Body of pancreas (tissue), 4 donors: ENCODE measurements around the gene MAN2A1. TPM values are rescaled to one million over a fixed set of nuclear protein-coding genes. Genes with fewer than 3 reads are reported as not detected.
A peak's percentile ranks its signal among the peaks of the same experiment; 100 is the strongest.

ENCODE experiments used
- ATAC-seq: fragments of 150-250 bp; one replicate; pipeline ENCODE4 v1.9.1; 2016
- DNase-seq, 4 donors: peaks; one replicate each; pipeline ENCODE4 v3.0.0-alpha.2; 2019
- H3K27ac ChIP-seq, 4 donors: fragments of 200-600 bp; sonication (generic); 1 replicate in 3 of 4; 2 replicates in 1 of 4; pipeline versions ENCODE4 v1.5.1 to v1.6.1; 2016 to 2019; ENCODE audit warnings: mild to moderate bottlenecking in 1 of 4, mixed read lengths in 1 of 4, moderate library complexity in 1 of 4
- H3K27me3 ChIP-seq, 2 donors: fragments of 200-600 bp; sonication (generic); one replicate each; pipeline ENCODE4 v1.6.0; 2016; ENCODE audit warnings: mild to moderate bottlenecking in 1 of 2
- H3K36me3 ChIP-seq, 2 donors: fragments of 200-600 bp; sonication (generic); replicated peaks in 1 of 2; 2 replicates each; pipeline ENCODE4 v1.5.1; 2016; ENCODE audit warnings: low read depth in 2 of 2; ENCODE audit not compliant: insufficient read depth in 1 of 2
- H3K4me1 ChIP-seq: fragments of 200-600 bp; sonication (generic); one replicate; pipeline ENCODE4 v1.6.0; 2016
- H3K4me3 ChIP-seq, 2 donors: fragments of 200-600 bp; sonication (generic); 1 replicate in 1 of 2; 2 replicates in 1 of 2; pipeline ENCODE4 v1.5.1; 2016 to 2019
- H3K9me3 ChIP-seq, 3 donors: fragments of 200-600 bp; sonication (generic); 1 replicate in 2 of 3; 2 replicates in 1 of 3; pipeline ENCODE4 v1.5.1; 2016
- POLR2A ChIP-seq, 3 donors: fragments of 450-650 bp; IDR thresholded peaks; one replicate each; pipeline ENCODE4 v1.6.1; 2016; ENCODE audit warnings: antibody characterized with exemption in 3 of 3, mild to moderate bottlenecking in 2 of 3
- WGBS, 2 donors: methylation state at CpG; one replicate each; pipeline ENCODE4 v1.1.5; 2017; 5-methylcytosine and 5-hydroxymethylcytosine counted together
- intact Hi-C: fragments of 100-400 bp; cut with DNase I; formaldehyde crosslinking; loops from one replicate; pipeline ENCODE4 v1.15.1; 2023
- total RNA-seq, 2 donors: library from RNA; depleted of rRNA; stranded (reverse); fragments of >200 nt; gene quantifications; one replicate each; pipeline ENCODE4 v1.1.0, GENCODE V29; 2016
- TF ChIP-seq, protein P1 (sequence below), 7 experiments: fragments of 450-650 bp in 4 of 7; fragments of 200-600 bp in 3 of 7; sonication (generic) in 3 of 7; IDR thresholded peaks; one replicate each; pipeline ENCODE4 v1.5.1; 2016 to 2019; ENCODE audit warnings: antibody characterized with exemption in 7 of 7

MAN2A1 gene
- total RNA-seq, 2 donors from 2014 or later: 43.8 to 61.7 TPM

DNA sequence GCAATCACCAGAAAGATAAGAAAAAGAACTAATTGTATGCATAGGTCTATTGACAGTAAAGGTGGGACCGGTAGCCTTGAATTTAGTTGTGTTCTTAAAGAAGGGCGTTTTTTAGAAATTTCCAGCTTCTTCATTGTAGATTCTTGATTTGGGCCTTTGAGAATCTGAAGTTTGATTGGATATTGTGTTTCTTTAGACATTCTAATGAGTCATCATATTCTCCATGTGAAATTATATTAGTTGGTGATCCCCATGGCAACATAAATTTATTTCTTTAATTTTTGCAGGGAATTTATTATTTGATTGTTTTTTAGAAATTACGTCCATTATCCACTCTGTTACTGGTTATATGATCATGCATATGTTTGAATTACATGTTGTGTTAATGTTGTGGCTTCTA, 63.6 kb downstream of the MAN2A1 start:
- no peak for ATAC-seq
- intact Hi-C loops: no loop called here

DNA sequence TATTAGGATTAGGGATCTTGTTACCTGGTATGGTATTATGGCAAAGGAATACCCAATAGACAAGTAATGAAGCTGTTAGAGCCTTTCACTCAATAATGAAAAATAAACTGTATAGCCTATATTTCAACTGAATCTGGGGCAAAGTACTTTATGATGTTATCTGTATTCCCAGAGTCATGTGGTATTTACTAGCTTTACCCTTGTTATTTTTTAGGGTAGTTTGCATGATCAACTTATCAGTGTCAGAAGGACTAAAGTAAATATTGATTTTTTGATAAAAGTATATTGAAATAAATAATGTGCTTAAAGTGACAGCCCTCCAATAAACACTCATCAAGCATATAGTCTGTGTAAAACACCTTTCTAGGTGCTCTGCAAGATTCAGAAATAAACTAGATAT, 64.6 kb downstream of the MAN2A1 start:
- no peak overlapping the region for H3K4me3 ChIP-seq
- H3K4me1 ChIP-seq: peaks cover 16% of the 10 kb centered on the region
- H3K36me3 ChIP-seq: peaks cover 0 to 1% of the 10 kb centered on the region in 2 donors
- ATAC-seq (peak; percentile 30), DNase-seq (no peak)
- TF ChIP-seq, protein P1, sequence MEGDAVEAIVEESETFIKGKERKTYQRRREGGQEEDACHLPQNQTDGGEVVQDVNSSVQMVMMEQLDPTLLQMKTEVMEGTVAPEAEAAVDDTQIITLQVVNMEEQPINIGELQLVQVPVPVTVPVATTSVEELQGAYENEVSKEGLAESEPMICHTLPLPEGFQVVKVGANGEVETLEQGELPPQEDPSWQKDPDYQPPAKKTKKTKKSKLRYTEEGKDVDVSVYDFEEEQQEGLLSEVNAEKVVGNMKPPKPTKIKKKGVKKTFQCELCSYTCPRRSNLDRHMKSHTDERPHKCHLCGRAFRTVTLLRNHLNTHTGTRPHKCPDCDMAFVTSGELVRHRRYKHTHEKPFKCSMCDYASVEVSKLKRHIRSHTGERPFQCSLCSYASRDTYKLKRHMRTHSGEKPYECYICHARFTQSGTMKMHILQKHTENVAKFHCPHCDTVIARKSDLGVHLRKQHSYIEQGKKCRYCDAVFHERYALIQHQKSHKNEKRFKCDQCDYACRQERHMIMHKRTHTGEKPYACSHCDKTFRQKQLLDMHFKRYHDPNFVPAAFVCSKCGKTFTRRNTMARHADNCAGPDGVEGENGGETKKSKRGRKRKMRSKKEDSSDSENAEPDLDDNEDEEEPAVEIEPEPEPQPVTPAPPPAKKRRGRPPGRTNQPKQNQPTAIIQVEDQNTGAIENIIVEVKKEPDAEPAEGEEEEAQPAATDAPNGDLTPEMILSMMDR (IDR thresholded peaks at IDR 0.05): no peak
- TF ChIP-seq POLR2A (IDR thresholded peaks at IDR 0.05): no peak
- no peaks in the 10 kb centered on the region for H3K27me3 ChIP-seq
- no peak overlapping the region for H3K27ac ChIP-seq
- intact Hi-C loops: no loop called here
- no peaks in the 10 kb centered on the region for H3K9me3 ChIP-seq

More for the DNA sequence above, 63.6 kb downstream of the MAN2A1 start:
- Histone ChIP-seq H3K4me3 (no peak overlapping the region), H3K27me3 (no peaks in the 10 kb centered on the region), H3K4me1 (peaks cover 11% of the 10 kb centered on the region), H3K36me3 (peaks cover 0 to 1% of the 10 kb centered on the region in 2 donors), H3K27ac (no peak overlapping the region), H3K9me3 (no peaks in the 10 kb centered on the region)
- no peak for DNase-seq
- no peak for TF ChIP-seq POLR2A (IDR thresholded peaks at IDR 0.05)
- TF ChIP-seq, protein P1 (IDR thresholded peaks at IDR 0.05): no peak
- WGBS, 2 donors: 95 to 96% methylated on average over 3 of the region's 3 CpGs

DNA sequence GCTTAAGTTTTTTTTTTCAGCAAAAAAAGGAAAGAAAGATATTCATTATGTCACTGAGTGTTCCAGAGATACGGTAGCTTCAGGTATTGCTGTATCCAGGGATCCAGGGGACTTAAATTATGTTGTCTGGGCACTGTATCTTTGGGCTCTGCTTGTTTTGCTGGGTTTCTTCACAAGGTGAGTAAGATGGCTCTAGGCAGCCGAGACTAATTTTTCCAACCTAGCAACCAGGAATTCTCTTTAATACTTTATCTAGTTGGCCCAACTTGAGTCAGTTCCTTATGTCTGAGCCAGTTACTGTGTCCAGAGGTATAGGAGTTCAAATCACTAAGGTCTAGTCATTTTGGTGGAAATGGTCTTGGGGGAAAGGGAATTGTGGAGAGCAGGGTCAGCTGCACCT, 66.0 kb downstream of the MAN2A1 start:
- Histone ChIP-seq H3K27ac (no peak overlapping the region), H3K27me3 (no peaks in the 10 kb centered on the region), H3K4me1 (peaks cover 20% of the 10 kb centered on the region), H3K36me3 (peaks cover 0 to 1% of the 10 kb centered on the region in 2 donors), H3K4me3 (no peak overlapping the region), H3K9me3 (no peaks in the 10 kb centered on the region)
- intact Hi-C loops: no loop called here
- ATAC-seq: no peak
- no peak for TF ChIP-seq POLR2A (IDR thresholded peaks at IDR 0.05)
- TF ChIP-seq, protein P1 (IDR thresholded peaks at IDR 0.05): no peak
- 46 to 67% methylated on average over 2 of the region's 2 CpGs for WGBS, 2 donors
- DNase-seq: no peak

DNA sequence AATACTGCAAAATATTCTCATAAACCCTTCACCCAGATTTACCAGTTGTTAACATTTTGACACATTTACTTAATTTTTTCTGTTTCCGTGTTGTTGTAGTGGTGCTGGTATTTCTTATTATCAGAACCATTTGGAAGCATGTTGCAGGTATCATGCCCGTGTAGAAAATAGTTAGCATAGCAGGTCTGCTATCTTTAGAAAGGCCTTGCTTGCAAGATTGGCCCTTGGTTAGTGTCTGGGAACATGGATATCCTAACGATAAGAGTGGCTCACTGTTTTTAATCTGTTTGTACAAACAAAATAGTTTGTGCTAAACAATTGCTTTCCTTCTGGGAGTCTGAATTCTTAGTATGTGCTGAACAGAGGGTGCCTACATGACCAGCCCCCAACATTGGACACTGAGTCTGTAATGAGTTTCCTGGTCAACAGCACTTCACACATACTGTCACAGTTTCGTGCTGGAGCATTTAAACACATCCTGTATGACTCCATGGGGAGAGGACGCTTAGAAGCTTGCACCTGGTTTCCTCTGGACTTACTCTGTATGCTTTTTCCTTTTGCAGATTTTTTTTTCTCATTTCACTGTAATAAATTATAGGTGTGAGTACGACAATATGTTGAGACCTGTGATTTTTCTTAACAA, 66.9 kb downstream of the MAN2A1 start:
- H3K27ac ChIP-seq: no peak overlapping the region
- intact Hi-C loops: no loop called here

More for the DNA sequence above, 66.9 kb downstream of the MAN2A1 start:
- no peak for TF ChIP-seq POLR2A (IDR thresholded peaks at IDR 0.05)
- TF ChIP-seq, protein P1 (IDR thresholded peaks at IDR 0.05): no peak
- no peaks in the 10 kb centered on the region for H3K9me3 ChIP-seq
- H3K36me3 ChIP-seq: peaks cover 0 to 1% of the 10 kb centered on the region in 2 donors
- no peak overlapping the region for H3K4me3 ChIP-seq
- DNase-seq: no peak
- 62 to 65% methylated on average over 6 of the region's 6 CpGs for WGBS, 2 donors
- H3K4me1 ChIP-seq: peaks cover 20% of the 10 kb centered on the region
- no peak for ATAC-seq
- no peaks in the 10 kb centered on the region for H3K27me3 ChIP-seq
